Fibroblast of gingiva (primary cell): ENCODE measurements around the gene USP24.
"Not testable (repeated sequence)": the region's sequence is repeated elsewhere in the genome, so short reads cannot be mapped to it uniquely, and the experiment has no call there.

Experiments
- DNase-seq: peaks from one replicate; pipeline ENCODE4 v3.0.0-alpha.2; 2011; ENCODE audit warnings: low read depth

USP24 gene

DNA sequence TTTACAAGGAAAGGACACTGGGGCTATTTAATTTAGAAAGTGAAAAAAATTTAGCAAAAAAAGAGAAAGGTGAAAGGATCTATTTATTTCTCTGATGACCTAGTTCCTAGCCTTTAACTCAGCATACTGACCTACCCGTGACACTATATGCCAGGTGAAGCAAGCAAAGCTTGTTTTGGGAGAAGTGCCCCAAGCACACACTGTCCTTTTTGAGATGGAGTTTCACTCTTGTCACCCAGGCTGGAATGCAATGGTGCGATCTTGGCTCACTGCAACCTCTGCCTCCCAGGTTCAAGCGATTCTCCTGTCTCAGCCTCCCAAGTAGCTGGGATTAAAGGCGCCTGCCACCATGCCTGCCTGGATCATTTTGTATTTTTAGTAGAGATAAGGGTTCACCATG, 14.6 kb upstream of the USP24 start:
- not testable (repeated sequence) for DNase-seq

DNA sequence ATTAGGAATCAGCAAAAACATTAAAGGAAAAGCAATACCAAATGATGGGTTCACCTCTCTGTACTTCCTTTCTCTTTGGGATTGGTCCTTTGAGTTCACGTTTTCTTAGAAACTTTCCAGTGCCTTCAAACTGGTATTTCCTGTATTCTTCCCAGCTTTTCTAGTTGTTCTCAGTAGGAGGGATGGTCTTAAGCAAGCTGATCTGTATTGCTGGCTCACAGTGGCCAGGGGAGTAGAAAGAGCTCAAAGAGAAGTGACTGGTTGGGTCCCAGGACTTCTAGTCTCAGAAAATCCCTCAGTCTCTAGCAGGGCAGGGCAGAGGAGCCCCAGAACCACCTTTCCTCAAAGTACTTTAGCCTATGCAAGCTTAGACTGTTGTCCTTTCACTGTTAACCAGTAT, 10.1 kb upstream of the USP24 start:
- DNase-seq = no peak

DNA sequence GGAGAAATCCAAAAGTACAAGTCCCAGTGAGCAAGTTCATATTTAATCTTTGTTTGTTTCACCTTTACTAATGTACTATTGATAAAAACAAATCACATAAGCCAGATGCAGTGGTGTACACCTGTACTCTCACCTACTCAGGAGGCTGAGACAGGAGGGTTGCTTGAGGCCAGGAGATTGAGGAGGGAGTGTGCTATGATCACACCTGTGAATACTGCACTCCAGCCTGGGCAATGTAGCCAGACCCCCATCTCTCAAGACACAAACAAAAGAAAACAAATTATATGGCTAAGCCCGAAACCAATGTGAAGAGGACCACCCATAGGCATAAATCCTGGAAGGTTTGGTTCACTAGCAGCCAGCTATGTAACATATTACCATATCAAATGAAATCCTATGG, 9.6 kb upstream of the USP24 start:
- no peak for DNase-seq

DNA sequence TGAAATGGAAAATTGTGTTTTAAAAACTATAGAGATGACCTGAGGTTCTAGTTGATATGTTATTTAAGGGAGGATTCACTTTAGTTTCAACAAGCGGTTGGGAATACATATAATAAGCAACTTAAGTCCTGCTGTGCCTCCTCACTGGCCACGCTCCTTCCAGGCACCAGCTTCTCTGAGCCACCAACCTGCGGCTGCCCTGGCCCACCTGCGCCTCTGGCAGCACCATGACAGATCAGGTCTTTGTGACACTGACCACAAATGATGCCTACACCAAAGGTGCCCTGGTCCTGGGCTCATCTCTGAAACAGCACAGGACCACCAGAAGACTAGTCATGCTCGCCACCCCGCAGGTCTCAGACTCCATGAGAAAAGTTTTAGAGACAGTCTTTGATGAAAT, 7.0 kb upstream of the USP24 start:
- DNase-seq = no peak

DNA sequence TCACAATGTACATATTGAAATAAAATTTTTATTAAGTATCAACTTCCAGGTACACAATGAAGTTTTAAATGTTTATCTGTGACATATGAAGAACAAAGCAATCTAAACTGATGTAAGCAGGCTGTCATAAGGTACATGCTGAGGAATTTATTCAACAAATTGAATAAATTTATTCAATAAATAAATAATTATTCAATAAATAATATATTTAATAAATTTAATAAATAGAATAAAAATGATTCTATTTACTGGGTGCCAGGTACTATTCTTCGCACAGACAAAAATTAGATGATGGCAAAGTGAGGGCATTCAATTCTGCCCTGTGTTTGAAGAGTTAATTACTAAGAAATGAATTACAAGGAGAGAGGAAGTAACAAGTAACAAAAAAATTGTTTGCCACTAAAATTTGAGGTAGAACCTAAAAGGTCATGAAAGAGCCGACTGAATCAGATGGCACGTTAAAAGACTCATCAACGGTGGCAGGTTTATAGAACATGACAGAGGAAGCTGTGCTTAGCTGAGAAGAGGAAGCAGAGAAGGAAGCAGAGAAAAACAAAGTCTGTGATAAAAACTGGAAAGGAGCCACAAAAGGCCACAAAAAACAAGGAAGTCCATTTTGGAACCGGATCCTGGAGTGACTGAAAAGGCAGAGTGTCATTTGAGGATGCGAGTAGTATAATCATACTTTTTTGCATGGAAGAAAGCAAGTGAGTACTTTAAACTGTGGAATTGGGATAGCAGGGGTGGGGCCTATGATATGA, 2.2 kb upstream of the USP24 start:
- no peak for DNase-seq

GRCh38 chr1:55216096-55216495, 932 bp upstream of the USP24 start:
- DNase-seq = no peak

DNA sequence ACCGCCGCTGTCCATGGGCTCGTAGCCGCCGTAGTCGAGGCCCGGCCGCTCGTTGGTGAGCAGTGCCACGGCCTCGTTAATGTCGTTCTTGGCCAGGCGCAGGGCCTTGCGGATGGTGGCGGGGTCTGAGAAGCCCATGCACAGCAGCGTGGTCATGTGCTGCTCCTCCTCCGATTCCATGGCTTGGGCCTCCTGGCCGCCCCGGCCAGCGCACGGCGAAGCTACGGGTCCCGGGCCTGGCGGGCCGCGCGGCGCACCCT, 300 bp downstream of the USP24 start:
- peak; percentile 32 for DNase-seq

GRCh38 chr1:55214212-55214933, 791 bp downstream of the USP24 start:
- no peak for DNase-seq

GRCh38 chr1:55213885-55214211, 1.3 kb downstream of the USP24 start:
- no peak for DNase-seq

DNA sequence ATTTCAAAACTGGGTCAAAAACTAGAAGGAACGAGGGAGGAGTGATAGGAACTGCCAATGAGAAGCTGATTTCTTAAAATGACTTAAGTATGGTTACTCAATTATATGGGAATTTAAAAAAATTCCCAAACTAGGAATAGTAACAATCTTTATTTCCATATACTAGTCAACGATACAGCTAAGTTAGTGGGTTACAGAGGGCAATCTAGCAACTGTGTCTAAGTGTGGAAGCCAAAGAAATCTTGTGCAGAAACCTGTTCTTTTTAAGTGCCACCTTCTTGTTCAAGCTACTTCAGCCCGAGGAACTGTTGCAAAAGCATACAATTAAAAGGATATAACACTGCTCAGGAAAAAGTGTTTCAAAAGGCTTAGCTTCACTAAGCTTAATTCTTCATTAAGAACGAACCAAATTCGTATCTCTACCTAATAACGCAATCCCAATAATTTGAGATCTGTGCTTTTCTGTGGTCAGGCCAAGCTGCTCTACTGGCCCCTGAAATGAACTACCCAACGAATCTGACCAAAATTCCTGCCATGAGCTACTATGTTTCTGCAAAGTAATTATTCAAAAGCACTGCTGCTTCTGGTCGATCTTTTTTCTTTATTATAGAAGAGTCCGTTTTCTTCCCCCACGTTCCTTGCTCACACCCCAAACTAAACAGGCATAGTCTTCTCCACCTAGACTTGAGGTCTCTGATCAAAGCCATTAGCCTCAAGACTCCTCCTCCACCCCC, 1.8 kb downstream of the USP24 start:
- peak; percentile 12 for DNase-seq

- DNase-seq = no peak
Observed at GRCh38 chr1:55212349-55213150, 2.6 kb downstream of the USP24 start.

DNA sequence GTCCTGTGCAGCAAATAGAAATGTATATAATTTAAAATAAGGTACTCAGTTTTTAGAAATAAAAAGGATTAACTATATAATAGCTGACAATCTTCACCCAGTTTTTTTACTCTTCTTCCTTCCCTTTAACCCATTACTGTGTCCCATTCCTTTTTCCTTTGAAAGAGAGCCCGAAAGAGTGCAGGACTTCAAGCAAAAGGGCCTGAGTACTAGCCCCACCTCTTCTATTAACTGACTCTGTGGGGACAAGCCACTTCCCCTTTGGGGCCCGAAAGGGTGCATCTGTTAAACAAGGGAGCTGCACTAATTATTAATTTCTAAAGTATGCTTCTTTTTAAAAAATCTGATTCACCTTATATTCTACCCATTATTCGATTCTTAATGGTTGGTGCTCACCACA, 3.3 kb downstream of the USP24 start:
- DNase-seq = no peak

GRCh38 chr1:55210990-55211801, 4.0 kb downstream of the USP24 start:
- no peak for DNase-seq

DNA sequence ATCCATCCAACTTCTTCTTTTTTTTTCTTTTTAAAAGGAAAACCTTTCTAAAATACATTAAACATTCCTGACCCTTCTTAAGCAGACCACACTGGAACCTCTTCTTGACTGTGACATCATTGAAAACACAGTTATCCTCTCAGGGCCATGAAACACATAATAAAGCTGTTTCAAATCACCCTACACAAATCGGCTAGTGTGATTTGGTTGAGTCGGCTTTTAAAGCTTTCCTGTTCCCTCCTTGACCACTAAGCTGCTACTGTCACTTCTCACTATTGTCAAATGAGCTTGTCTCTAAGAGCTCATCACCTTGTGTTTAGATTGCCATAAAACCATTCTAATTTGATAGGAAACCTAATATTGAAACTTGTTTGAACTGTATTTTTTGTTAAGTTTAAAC, 5.9 kb downstream of the USP24 start:
- DNase-seq = no peak

DNA sequence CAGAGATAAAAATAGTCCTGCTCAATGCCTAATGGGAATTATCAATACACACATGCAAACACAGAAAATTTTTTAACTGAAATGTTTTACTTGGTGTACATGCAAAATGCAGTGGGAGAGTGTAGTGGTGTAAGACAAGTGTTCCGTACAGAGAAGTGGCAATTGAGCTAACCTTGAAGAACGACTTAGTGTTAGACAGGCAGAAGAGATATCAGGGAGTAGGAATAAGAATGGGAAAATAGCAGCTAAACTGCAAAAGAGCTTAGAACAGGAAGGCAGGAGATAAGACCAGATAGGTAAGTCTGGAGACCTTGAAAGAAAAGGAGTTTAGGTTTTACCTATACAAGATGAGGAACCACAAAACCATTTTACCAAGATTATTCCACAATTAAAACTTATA, 9.0 kb downstream of the USP24 start:
- no peak for DNase-seq

GRCh38 chr1:55204997-55205396, 10.2 kb downstream of the USP24 start:
- DNase-seq = peak; percentile 17

DNA sequence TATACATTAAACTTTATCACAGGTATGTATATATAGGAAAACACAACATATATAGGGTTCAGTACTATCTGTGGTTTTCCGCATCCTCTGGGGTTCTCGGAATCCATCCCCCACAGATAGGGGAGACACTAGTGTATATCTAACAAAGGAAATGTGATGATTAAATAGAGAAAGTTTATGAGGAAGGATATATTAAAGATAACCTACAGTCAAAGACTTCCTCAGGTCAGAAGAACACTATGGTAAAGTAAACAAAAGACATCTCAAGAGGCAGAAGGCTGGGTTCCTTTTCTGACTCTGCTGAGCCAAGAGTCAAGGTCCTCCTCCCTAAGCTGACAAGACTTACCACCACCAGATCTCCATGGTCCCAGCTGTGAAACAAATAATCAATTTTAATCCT, 12.1 kb downstream of the USP24 start:
- no peak for DNase-seq

DNA sequence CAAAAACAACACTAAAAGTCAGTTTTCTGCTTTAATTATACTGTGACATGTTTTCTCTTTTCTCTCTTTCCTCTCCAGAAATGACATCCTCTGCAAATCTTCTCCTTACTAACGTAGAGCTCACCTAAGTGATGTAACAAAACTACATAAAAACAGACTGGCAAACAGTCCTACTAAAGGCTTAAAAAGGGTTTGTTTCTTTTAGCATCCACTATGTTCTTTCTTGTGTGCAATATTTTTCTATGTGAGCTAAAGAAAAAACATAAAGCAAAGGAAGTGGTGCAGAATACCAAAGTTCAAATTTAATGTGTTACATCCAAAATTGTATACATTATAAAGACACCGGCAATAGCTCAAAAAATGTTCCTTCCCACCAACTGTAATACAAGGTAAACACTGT, 14.5 kb downstream of the USP24 start:
- no peak for DNase-seq

- not testable (repeated sequence) for DNase-seq
Observed at GRCh38 chr1:55199735-55200134, 15.4 kb downstream of the USP24 start.

DNA sequence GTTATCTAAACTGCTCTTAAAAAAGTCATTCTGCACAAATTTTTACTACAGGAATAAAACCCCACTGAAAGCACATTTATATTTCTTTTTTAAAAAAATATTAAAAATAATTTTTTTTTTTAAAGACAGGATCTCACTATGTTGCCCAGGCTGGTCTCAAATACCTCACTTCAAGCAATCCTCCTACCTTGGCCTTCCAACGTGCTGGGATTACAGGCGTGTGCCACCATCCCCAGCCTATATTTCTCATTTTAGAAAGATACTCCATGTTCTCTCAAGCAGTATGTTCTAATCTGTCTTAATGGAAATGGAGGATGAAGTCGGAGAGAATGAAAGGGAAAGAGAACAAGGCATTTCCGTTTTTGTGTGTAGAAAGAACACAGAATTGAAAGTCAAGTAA, 17.1 kb downstream of the USP24 start:
- no peak for DNase-seq

DNA sequence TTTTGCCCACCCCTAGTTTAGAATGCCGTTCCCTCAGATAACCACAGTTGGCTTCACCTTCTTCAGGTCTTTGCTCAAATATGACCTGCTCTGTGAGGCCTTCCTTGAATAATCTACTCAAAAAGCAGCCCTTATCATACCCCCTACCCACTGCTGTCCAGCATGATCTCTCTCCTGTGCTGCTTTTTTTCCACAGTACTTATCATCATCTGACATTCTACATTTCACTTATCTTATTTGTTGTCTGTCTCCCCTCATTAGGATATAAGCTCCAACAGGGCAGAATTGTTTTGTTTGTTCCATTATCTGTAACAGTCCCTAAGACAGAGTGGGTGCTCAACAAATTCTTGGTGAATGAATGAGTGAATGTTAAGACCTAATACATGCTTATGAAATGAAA, 18.1 kb downstream of the USP24 start:
- DNase-seq = no peak
